ENCODE measurements around the gene ECI2.

DNA sequence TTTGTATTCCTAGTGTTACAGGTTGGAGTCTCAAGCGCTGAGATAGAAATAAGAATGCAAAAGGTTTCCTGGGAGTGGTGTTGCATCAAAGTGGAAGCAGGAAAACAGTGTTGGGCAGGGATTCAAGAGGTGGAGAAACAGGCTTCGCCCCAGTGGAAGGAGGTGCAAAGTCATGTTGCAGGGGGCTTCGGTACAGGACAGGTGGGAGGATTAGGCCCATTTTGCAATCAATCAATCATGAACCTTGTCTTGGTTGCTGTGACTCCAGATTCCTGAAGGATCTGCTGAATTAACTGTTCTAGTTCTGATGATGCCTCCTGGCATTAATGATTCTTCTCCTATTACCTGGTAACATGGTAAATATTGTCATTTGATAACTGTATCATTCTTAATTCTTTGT lies 34.1 kb downstream of the ECI2 start:
- TF ChIP-seq, protein P1, sequence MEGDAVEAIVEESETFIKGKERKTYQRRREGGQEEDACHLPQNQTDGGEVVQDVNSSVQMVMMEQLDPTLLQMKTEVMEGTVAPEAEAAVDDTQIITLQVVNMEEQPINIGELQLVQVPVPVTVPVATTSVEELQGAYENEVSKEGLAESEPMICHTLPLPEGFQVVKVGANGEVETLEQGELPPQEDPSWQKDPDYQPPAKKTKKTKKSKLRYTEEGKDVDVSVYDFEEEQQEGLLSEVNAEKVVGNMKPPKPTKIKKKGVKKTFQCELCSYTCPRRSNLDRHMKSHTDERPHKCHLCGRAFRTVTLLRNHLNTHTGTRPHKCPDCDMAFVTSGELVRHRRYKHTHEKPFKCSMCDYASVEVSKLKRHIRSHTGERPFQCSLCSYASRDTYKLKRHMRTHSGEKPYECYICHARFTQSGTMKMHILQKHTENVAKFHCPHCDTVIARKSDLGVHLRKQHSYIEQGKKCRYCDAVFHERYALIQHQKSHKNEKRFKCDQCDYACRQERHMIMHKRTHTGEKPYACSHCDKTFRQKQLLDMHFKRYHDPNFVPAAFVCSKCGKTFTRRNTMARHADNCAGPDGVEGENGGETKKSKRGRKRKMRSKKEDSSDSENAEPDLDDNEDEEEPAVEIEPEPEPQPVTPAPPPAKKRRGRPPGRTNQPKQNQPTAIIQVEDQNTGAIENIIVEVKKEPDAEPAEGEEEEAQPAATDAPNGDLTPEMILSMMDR (IDR thresholded peaks at IDR 0.05; ENCODE audit: low read length), result no peak
- no peak for TF ChIP-seq EZH2 (IDR thresholded peaks at IDR 0.05; ENCODE audit: borderline replicate concordance, low read length)

All from OCI-LY1 (cell line).